Esophagus (tissue), 2 donors: ENCODE measurements around the gene EPHA1. TPM values are rescaled to one million over a fixed set of nuclear protein-coding genes. Genes with fewer than 3 reads are reported as not detected.

Experiments
- H3K27ac ChIP-seq, 2 donors: one replicate each; pipeline ENCODE4 v1.5.1; 2013; ENCODE audit warnings: low read depth in 2 of 2, mild to moderate bottlenecking in 2 of 2, inconsistent platforms in 1 of 2, low read length in 1 of 2, moderate library complexity in 1 of 2
- H3K27me3 ChIP-seq, 2 donors: one replicate each; pipeline ENCODE4 v1.6.1; 2013; ENCODE audit warnings: low read length in 2 of 2, control low read depth in 1 of 2, mild to moderate bottlenecking in 1 of 2; ENCODE audit not compliant: insufficient read depth in 2 of 2, control insufficient read depth in 1 of 2
- H3K36me3 ChIP-seq, 2 donors: one replicate each; pipeline ENCODE4 v1.6.1; 2013; ENCODE audit warnings: low read length in 1 of 2; ENCODE audit not compliant: control insufficient read depth in 2 of 2, insufficient read depth in 2 of 2
- H3K4me1 ChIP-seq, 2 donors: one replicate each; pipeline ENCODE4 v1.6.1; 2013; ENCODE audit warnings: low read length in 1 of 2; ENCODE audit not compliant: control insufficient read depth in 2 of 2, insufficient read depth in 2 of 2
- H3K4me3 ChIP-seq, 2 donors: one replicate each; pipeline ENCODE4 v1.5.1; 2013; ENCODE audit warnings: low read length in 2 of 2, mild to moderate bottlenecking in 2 of 2, low read depth in 1 of 2, moderate library complexity in 1 of 2
- H3K9me3 ChIP-seq, 2 donors: one replicate each; pipeline ENCODE4 v1.6.1; 2013; ENCODE audit warnings: mild to moderate bottlenecking in 2 of 2, low read depth in 1 of 2, low read length in 1 of 2, moderate library complexity in 1 of 2; ENCODE audit not compliant: control insufficient read depth in 2 of 2, insufficient read depth in 1 of 2
- WGBS, 2 donors: extraction: QIAGEN DNeasy Blood & Tissue Kit; methylation state at CpG; one replicate each; pipeline ENCODE4 v1.1.7; 2013; 5-methylcytosine and 5-hydroxymethylcytosine counted together
- polyA plus RNA-seq, 2 donors: library from polyadenylated mRNA; stranded (reverse); fragments of 200-250 nt; gene quantifications; one replicate each; pipeline ENCODE4 v1.2.3, GENCODE V29; 2013
- donor health status: healthy with polysubstance abuse.
- donor health status: Bipolar disorder and iron deficiency.

Gene EPHA1
- polyA plus RNA-seq, 2 donors = 65.6 to 74.6 TPM

DNA sequence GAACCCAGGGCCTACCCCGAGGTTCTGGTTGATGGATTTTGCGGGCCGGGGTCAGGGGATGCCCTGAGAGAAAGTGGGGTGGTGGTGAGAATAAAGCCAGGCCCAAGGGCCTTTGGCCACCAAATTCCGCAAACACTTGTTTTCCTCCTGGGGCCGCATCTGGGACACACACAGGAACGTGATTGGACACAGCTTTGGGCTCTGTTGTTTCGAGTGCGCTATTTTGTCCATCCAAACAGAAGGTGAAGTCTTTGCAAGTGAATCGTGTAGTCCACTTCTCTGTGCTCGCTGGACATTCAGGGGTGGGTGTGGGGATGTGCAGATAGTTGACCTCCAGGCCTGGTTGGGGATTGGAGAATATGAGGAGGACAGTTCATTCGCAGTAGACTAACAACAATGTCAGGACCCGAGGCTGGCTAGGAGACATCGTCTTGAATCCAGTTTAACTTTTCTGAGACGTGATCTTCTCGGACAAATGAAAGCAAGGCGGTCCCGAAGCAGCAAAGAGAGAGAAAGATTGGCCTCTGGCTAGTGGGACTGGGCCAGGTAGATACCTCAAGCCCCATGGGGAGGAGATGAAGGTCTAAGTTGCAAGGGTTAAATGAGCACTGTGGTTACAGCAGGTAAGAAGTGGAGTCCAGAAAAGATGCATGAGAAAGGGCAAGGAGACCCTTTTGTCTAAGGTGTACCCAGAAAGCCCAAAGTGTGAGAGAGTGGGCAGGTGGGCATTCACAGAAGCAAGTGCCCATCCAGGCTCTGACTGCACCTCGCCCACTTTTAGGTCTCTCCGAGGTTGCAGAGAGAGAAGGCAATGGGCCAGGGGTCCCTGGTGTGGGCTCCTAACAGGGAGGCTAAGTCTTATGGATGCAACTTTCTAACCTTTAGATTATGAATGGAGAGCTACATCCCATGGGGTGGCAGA, 45.4 kb downstream of the EPHA1 start:
- H3K9me3 ChIP-seq = no peaks in the 10 kb centered on the region
- peak overlapping the region in 1 of 2 donors; percentile 40 for H3K4me3 ChIP-seq
- H3K27me3 ChIP-seq = peaks cover 0 to 15% of the 10 kb centered on the region in 2 donors
- 45 to 49% methylated on average over 19 of the region's 19 CpGs for WGBS, 2 donors
- H3K4me1 ChIP-seq = peaks cover 0 to 4% of the 10 kb centered on the region in 2 donors
- no peak overlapping the region for H3K27ac ChIP-seq
- no peaks in the 10 kb centered on the region for H3K36me3 ChIP-seq

GRCh38 chr7:143362131-143363015, 46.3 kb downstream of the EPHA1 start, which contains the start of gene FAM131B:
Gene FAM131B (minus strand): TSS chr7:143362713. CDS start chr7:143362603, 110 bp downstream.
- 1% methylated on average over 41 to 112 of the region's 112 CpGs for WGBS, 2 donors
- no peaks in the 10 kb centered on the region for H3K9me3 ChIP-seq
- peak within 1 kb of the TSS; percentile 40 to 54 for H3K4me3 ChIP-seq
- no peaks in the 10 kb centered on the region for H3K36me3 ChIP-seq
- H3K27me3 ChIP-seq = peaks cover 0 to 15% of the 10 kb centered on the region in 2 donors
- H3K27ac ChIP-seq = no peak within 1 kb of the TSS
- no peaks in the 10 kb centered on the region for H3K4me1 ChIP-seq

DNA sequence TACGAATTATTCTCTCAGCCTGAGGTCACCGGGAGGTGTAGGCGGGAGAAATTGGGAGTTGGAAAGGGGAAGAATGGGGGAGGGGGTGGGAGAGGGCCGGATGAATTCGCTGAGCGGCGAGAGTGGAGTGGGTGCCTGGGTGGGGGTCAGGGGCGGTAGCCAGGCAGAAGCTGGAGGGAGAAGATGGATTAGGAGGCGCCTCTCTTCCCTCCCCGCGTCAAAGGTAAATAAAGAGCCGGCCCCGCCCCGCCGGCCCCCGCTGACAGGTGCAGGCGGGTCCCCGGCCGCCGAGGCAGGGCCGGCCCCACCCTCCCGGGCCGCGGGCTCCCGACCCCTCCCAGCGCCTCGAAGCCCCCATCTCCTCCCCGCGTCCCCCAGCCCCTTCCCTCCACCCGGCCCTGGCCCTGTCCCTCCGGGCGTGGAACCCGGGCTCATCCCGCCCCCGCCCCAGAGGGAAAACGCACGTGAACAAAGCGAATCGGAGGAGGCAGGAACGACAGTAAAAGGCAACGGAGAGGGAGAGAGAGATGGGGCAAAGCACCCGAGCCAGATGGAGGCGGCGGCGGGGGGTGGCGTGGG, 47.0 kb downstream of the EPHA1 start:
- H3K4me1 ChIP-seq = no peaks in the 10 kb centered on the region
- H3K4me3 ChIP-seq = peak overlapping the region; percentile 40 to 54
- WGBS, 2 donors = 2 to 3% methylated on average over 26 to 46 of the region's 46 CpGs
- H3K9me3 ChIP-seq = no peaks in the 10 kb centered on the region
- no peaks in the 10 kb centered on the region for H3K36me3 ChIP-seq
- peaks cover 0 to 15% of the 10 kb centered on the region in 2 donors for H3K27me3 ChIP-seq
- H3K27ac ChIP-seq = no peak overlapping the region

DNA sequence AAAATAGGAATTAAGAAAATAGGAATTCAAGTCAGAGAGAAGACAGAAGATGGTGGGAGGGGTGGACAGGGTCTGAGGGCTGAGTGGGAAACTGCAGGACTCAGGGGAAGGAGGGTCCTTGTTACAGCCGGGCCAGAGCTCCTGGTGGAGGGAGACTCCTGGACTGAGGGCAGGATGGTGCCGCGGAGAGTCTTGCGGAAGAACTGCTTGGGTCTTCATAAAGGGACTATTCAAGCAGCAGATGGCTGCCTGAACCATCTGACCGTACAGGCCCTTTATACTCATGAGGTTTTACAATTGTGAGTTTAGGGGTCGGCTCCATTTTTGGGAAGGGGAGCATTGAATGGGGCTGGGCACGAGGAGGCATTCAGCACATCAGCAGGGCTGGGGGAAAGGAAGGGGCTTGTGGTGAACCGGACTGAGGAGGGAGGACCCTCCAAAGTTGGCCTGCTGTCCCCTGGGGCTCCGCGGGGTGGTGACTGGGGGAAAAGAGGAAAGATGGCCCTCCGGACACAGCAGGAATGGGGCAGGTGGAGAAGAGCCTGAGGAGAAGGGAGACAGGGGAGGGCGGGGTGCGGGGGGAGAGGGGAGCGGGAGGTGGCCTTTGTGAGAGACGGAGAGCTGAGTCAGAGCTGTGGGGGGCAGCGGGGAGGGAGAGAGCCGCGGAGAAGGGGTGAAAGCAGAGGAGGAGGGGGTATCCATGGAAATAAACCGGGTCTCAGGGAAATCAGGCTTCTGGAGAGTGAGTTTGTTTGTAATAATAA, 47.7 kb downstream of the EPHA1 start:
- Histone ChIP-seq H3K4me1 (no peaks in the 10 kb centered on the region), H3K4me3 (no peak overlapping the region), H3K27ac (no peak overlapping the region), H3K36me3 (no peaks in the 10 kb centered on the region), H3K9me3 (no peaks in the 10 kb centered on the region), H3K27me3 (peaks cover 0 to 15% of the 10 kb centered on the region in 2 donors)
- 38 to 44% methylated on average over 19 of the region's 19 CpGs for WGBS, 2 donors

GRCh38 chr7:143359771-143360353, 48.8 kb downstream of the EPHA1 start:
- no peaks in the 10 kb centered on the region for H3K36me3 ChIP-seq
- 72 to 79% methylated on average over 11 of the region's 11 CpGs for WGBS, 2 donors
- H3K4me3 ChIP-seq = no peak overlapping the region
- no peaks in the 10 kb centered on the region for H3K4me1 ChIP-seq
- peaks cover 0 to 15% of the 10 kb centered on the region in 2 donors for H3K27me3 ChIP-seq
- no peaks in the 10 kb centered on the region for H3K9me3 ChIP-seq
- no peak overlapping the region for H3K27ac ChIP-seq

GRCh38 chr7:143358626-143359025, 50.0 kb downstream of the EPHA1 start:
- peaks cover 0 to 13% of the 10 kb centered on the region in 2 donors for H3K27me3 ChIP-seq
- 88 to 89% methylated on average over 12 of the region's 12 CpGs for WGBS, 2 donors
- no peak overlapping the region for H3K4me3 ChIP-seq
- no peak overlapping the region for H3K27ac ChIP-seq
- no peaks in the 10 kb centered on the region for H3K36me3 ChIP-seq
- no peaks in the 10 kb centered on the region for H3K4me1 ChIP-seq
- no peaks in the 10 kb centered on the region for H3K9me3 ChIP-seq

DNA sequence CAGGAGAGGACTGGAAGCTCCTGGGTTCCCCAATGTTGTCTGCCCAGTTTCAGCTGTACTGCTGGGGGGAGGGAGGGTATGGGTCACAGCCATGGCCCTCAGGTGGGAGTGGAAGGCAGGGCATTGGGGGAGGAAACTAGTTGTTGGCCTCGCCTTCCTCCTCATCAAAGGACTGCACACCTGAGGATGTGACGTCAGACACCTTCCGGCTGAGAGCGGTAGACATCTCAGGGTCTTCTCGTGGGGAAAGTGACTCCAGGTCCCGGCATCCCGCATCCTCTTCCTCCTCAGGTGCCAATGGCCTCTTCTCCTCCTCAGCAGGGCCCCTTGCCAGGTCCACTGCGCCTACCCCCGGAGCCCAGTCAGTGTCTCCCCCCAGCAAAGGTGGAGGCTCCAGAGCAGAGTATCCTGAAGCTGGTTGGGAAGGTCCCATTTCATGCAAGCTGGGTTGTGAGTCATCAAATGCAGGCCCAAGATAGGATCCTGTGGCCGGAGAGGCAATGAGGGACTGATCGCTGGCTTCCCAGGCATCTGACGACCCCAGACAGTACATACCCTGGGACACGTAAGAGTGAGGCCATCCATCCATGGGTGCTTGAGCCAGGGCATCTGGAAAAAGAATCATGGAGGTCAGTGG, 52.1 kb downstream of the EPHA1 start:
- whole genome bisulfite sequencing, 2 donors = 95% methylated on average over 13 of the region's 13 CpGs
- H3K4me1 ChIP-seq = no peaks in the 10 kb centered on the region
- no peaks in the 10 kb centered on the region for H3K36me3 ChIP-seq
- H3K9me3 ChIP-seq = no peaks in the 10 kb centered on the region
- no peak overlapping the region for H3K27ac ChIP-seq
- H3K4me3 ChIP-seq = no peak overlapping the region
- H3K27me3 ChIP-seq = no peaks in the 10 kb centered on the region

DNA sequence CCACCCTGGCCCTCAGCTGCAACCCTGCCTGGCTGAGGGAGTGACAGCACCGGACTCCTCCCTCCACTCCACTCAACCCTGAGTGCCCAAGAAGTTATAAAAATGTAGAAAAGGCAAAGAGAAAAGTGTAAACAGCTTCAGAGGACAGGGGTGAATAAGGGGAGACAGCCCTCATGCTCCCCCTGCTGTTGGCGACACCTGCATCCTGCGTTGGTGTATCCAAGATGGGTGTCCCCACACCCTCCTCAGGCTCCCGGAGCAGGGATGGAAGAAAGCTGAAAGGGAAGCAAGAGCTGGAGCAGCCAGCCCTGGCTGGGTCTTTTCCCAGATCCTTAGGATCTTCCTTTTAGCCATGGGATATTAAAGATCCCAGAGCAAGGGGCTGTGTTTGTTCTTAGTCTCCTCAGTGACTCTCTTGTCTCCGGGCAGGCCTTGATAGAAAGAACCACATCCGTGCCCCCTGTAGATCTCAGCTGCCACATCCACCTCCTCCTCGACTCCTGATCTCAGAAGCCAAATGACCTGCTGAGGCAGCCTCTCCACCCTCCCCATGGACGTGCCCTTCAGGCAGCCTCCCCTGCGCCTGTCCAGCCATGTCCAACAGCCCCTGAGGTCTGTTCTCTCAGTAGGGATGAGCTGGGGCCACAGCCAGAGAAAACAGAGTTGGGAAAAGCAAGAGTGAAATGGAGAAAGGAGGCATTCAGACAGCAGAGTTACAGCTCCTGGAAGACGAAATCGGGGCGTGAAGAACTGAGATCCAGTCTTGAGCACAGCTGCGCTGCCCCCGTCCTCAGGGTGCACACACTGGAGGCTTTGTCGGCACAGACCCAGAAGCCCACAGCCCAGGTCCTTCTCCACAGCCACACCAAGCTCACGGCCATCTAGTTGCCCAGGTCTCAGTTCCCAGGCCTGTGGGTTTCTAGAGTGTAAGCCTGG, 52.9 kb downstream of the EPHA1 start:
- WGBS, 2 donors = 89 to 91% methylated on average over 16 of the region's 16 CpGs
- H3K9me3 ChIP-seq = no peaks in the 10 kb centered on the region
- H3K36me3 ChIP-seq = no peaks in the 10 kb centered on the region
- H3K27me3 ChIP-seq = no peaks in the 10 kb centered on the region
- no peak overlapping the region for H3K27ac ChIP-seq
- no peak overlapping the region for H3K4me3 ChIP-seq
- H3K4me1 ChIP-seq = no peaks in the 10 kb centered on the region
